H1 (cell line): Measurements from ENCODE around the gene FNDC10. TPM values are rescaled to one million over a fixed set of nuclear protein-coding genes. Genes with fewer than 3 reads are reported as not detected.

ENCODE experiments used
- CTCF ChIA-PET: fragments of 300-600 bp; sonication (Branson Sonifier 250); formaldehyde crosslinking; loops from one replicate; lab custom pipeline; 2021; ENCODE audit not compliant: partially characterized antibody; lab: Charles Lee
- POLR2A ChIA-PET: fragments of 300-600 bp; sonication (Branson Sonifier 250); formaldehyde crosslinking; loops from one replicate; lab custom pipeline; 2021; ENCODE audit warnings: inconsistent platforms; ENCODE audit not compliant: partially characterized antibody; lab: Charles Lee
- DNase-seq, 2 experiments: peaks; one replicate each; pipeline versions ENCODE4 v3.0.0 to v3.0.0-alpha.2; 2010 to 2022; ENCODE audit warnings: low spot score in 2 of 2, low read depth in 1 of 2, mixed read lengths in 1 of 2
- FAIRE-seq: peaks from 2 replicates; lab custom pipeline; 2011; peaks lifted over from hg19 to GRCh38; lab: Jason Lieb, UNC
- H2AFZ ChIP-seq: 2 replicates; pipeline ENCODE4 v1.8.1; 2012; ENCODE audit warnings: low read length, inconsistent platforms
- H2AK5ac ChIP-seq: 2 replicates; pipeline ENCODE4 v1.6.1; 2013; ENCODE audit warnings: low read depth, low read length
- H2BK120ac ChIP-seq: replicated peaks from 2 replicates; pipeline ENCODE3; 2013; ENCODE audit warnings: low read depth, low read length, inconsistent platforms
- H2BK12ac ChIP-seq: 2 replicates; pipeline ENCODE4 v1.6.1; 2013; ENCODE audit warnings: low read depth, low read length
- H2BK15ac ChIP-seq: 2 replicates; pipeline ENCODE4 v1.6.1; 2013; ENCODE audit warnings: low read length
- H2BK20ac ChIP-seq: 2 replicates; pipeline ENCODE4 v1.6.1; 2013; ENCODE audit warnings: low read length
- H2BK5ac ChIP-seq: 2 replicates; pipeline ENCODE4 v1.6.1; 2013; ENCODE audit warnings: low read depth, low read length
- H3K14ac ChIP-seq: 2 replicates; pipeline ENCODE4 v1.6.1; 2013; ENCODE audit warnings: inconsistent platforms; ENCODE audit not compliant: insufficient read length
- H3K18ac ChIP-seq: 2 replicates; pipeline ENCODE4 v1.6.1; 2013; ENCODE audit warnings: low read length; ENCODE audit errors: extremely low read depth
- H3K23ac ChIP-seq: 2 replicates; pipeline ENCODE4 v1.6.1; 2013; ENCODE audit warnings: inconsistent platforms; ENCODE audit not compliant: insufficient read length
- H3K23me2 ChIP-seq: 2 replicates; pipeline ENCODE4 v1.6.1; 2013; ENCODE audit warnings: low read depth, low read length
- H3K27ac ChIP-seq: 2 replicates; pipeline ENCODE4 v1.6.1; 2011; ENCODE audit warnings: low read depth, low read length, inconsistent platforms
- H3K27me3 ChIP-seq, 4 experiments: replicated peaks in 1 of 4; 1 replicate in 1 of 4; 2 replicates in 3 of 4; pipeline versions ENCODE4 v1.6.1 to v1.8.1; 2011 to 2013; ENCODE audit warnings: low read length in 3 of 4, mild to moderate bottlenecking in 3 of 4, inconsistent platforms in 2 of 4, mixed read lengths in 2 of 4, moderate library complexity in 1 of 4; ENCODE audit not compliant: control insufficient read depth in 3 of 4, insufficient read depth in 3 of 4; ENCODE audit errors: extremely low read depth in 1 of 4
- H3K36me3 ChIP-seq, 4 experiments: 2 replicates each; pipeline versions ENCODE4 v1.6.1 to v1.8.1; 2011 to 2013; ENCODE audit warnings: mild to moderate bottlenecking in 4 of 4, low read length in 3 of 4, moderate library complexity in 2 of 4, control low read depth in 1 of 4, inconsistent platforms in 1 of 4; ENCODE audit not compliant: insufficient read depth in 4 of 4, control insufficient read depth in 2 of 4
- H3K4ac ChIP-seq: replicated peaks from 2 replicates; pipeline ENCODE3; 2013; ENCODE audit warnings: low read length, low read depth, mixed read lengths, inconsistent platforms; ENCODE audit not compliant: insufficient read length
- H3K4me1 ChIP-seq, 4 experiments: replicated peaks in 1 of 4; 1 replicate in 1 of 4; 2 replicates in 3 of 4; pipeline versions ENCODE4 v1.6.1 to v1.8.1; 2011 to 2013; ENCODE audit warnings: low read length in 3 of 4, inconsistent platforms in 2 of 4, mixed read lengths in 1 of 4; ENCODE audit not compliant: insufficient read depth in 4 of 4, control insufficient read depth in 3 of 4
- H3K4me2 ChIP-seq, 2 experiments: 2 replicates each; pipeline versions ENCODE4 v1.6.1 to v1.8.1; 2011 to 2013; ENCODE audit warnings: low read depth in 2 of 2, low read length in 2 of 2, control low read depth in 1 of 2, inconsistent platforms in 1 of 2, mild to moderate bottlenecking in 1 of 2; ENCODE audit not compliant: insufficient read depth in 1 of 2
- H3K4me3 ChIP-seq, 4 experiments: fragments of 200-600, 300-600 bp in 1 of 4; sonication (generic), shearing (Covaris generic), sonication (Bioruptor Twin) in 1 of 4; 2 replicates each; pipeline versions ENCODE4 v1.5.1 to v1.8.1; 2011 to 2016; ENCODE audit warnings: low read length in 4 of 4, low read depth in 3 of 4, control low read depth in 2 of 4, inconsistent platforms in 2 of 4, mild to moderate bottlenecking in 2 of 4, mixed read lengths in 1 of 4, moderate library complexity in 1 of 4; ENCODE audit not compliant: insufficient read depth in 2 of 4; ENCODE audit errors: extremely low read depth in 1 of 4
- H3K56ac ChIP-seq: replicated peaks from 2 replicates; pipeline ENCODE3; 2013; ENCODE audit warnings: low read depth, mild to moderate bottlenecking, mixed read lengths, low read length, inconsistent platforms; ENCODE audit not compliant: insufficient read length
- H3K79me1 ChIP-seq: 2 replicates; pipeline ENCODE4 v1.6.1; 2013; ENCODE audit warnings: low read depth, low read length, control low read depth
- H3K79me2 ChIP-seq, 2 experiments: 2 replicates each; pipeline versions ENCODE4 v1.6.1 to v1.8.1; 2012 to 2013; ENCODE audit warnings: low read length in 2 of 2, mild to moderate bottlenecking in 2 of 2, inconsistent platforms in 1 of 2; ENCODE audit not compliant: insufficient read depth in 2 of 2, control insufficient read depth in 1 of 2
- H3K9ac ChIP-seq, 4 experiments: replicated peaks in 1 of 4; 1 replicate in 1 of 4; 2 replicates in 3 of 4; pipeline versions ENCODE4 v1.6.1 to v1.8.1; 2011 to 2013; ENCODE audit warnings: low read depth in 3 of 4, low read length in 3 of 4, control low read depth in 2 of 4, mild to moderate bottlenecking in 2 of 4, moderate library complexity in 2 of 4, inconsistent platforms in 1 of 4; ENCODE audit errors: extremely low read depth in 1 of 4
- H3K9me3 ChIP-seq, 2 experiments: 2 replicates each; pipeline versions ENCODE4 v1.6.1 to v1.8.1; 2012 to 2013; ENCODE audit warnings: mild to moderate bottlenecking in 2 of 2, moderate library complexity in 2 of 2, control low read depth in 1 of 2, inconsistent platforms in 1 of 2, low read depth in 1 of 2, low read length in 1 of 2, mixed read lengths in 1 of 2; ENCODE audit not compliant: insufficient read depth in 2 of 2
- H4K20me1 ChIP-seq, 2 experiments: replicated peaks in 1 of 2; 2 replicates each; pipeline versions ENCODE3 to v1.8.1; 2011 to 2013; ENCODE audit warnings: inconsistent platforms in 2 of 2, low read length in 2 of 2, mild to moderate bottlenecking in 1 of 2; ENCODE audit not compliant: insufficient read depth in 2 of 2, control insufficient read depth in 1 of 2
- H4K5ac ChIP-seq: 2 replicates; pipeline ENCODE4 v1.6.1; 2013; ENCODE audit warnings: low read length, low read depth, mixed read lengths, inconsistent platforms; ENCODE audit not compliant: insufficient read length
- H4K8ac ChIP-seq: 2 replicates; pipeline ENCODE4 v1.8.0; 2013; ENCODE audit warnings: mild to moderate bottlenecking, moderate library complexity, low read length, inconsistent platforms; ENCODE audit not compliant: insufficient read depth; ENCODE audit errors: extremely low read depth
- H4K91ac ChIP-seq: replicated peaks from 2 replicates; pipeline ENCODE3; 2013; ENCODE audit warnings: low read length, mixed read lengths, inconsistent platforms; ENCODE audit not compliant: insufficient read length
- CBX5 ChIP-seq: fragments of 300-800, 300-1000 bp; sonication (generic); IDR thresholded peaks from 2 replicates; pipeline ENCODE4 v1.7.1; 2016; ENCODE audit warnings: antibody characterized with exemption, low read length, low read depth
- E2F6 ChIP-seq: IDR thresholded peaks from 2 replicates; pipeline ENCODE4 v1.6.1; 2012; ENCODE audit warnings: inconsistent platforms
- EZH2 ChIP-seq: fragments of 200-600 bp; sonication (generic); IDR thresholded peaks from 2 replicates; pipeline ENCODE4 v1.7.1; 2012; ENCODE audit warnings: low read depth, mild to moderate bottlenecking, moderate library complexity, low read length, inconsistent platforms; ENCODE audit not compliant: severe bottlenecking
- GTF2F1 ChIP-seq: IDR thresholded peaks from 2 replicates; pipeline ENCODE4 v1.6.1; 2012; ENCODE audit warnings: low read depth, low read length, improper control_type of control experiment, borderline replicate concordance
- JUN ChIP-seq: IDR thresholded peaks from 2 replicates; pipeline ENCODE4 v1.6.1; 2011; ENCODE audit warnings: low read depth, mild to moderate bottlenecking, improper control_type of control experiment, low read length
- KDM5A ChIP-seq: fragments of 200-600 bp; IDR thresholded peaks from 2 replicates; pipeline ENCODE4 v1.7.1; 2012; ENCODE audit warnings: mild to moderate bottlenecking, low read length, inconsistent platforms, mixed read lengths
- MAFK ChIP-seq: IDR thresholded peaks from 2 replicates; pipeline ENCODE4 v1.6.1; 2012; ENCODE audit warnings: low read depth, mild to moderate bottlenecking, improper control_type of control experiment, low read length
- SIRT6 ChIP-seq: IDR thresholded peaks from one replicate; pipeline ENCODE4 v1.7.1; 2012; ENCODE audit warnings: low read length, inconsistent platforms
- SP2 ChIP-seq: IDR thresholded peaks from 2 replicates; pipeline ENCODE4 v1.6.1; 2012; ENCODE audit warnings: mild to moderate bottlenecking, low read length, inconsistent platforms
- TBP ChIP-seq: IDR thresholded peaks from 2 replicates; pipeline ENCODE4 v1.6.1; 2011; ENCODE audit warnings: low read depth, low read length, improper control_type of control experiment
- ZNF274 ChIP-seq: IDR thresholded peaks from 2 replicates; pipeline ENCODE4 v1.7.0; 2012; ENCODE audit warnings: low read length, borderline replicate concordance; ENCODE audit errors: extremely low read depth
- WGBS, 2 experiments: shearing (Covaris generic) in 1 of 2; methylation state at CpG; one replicate each; pipeline versions ENCODE4 v1.1.6 to v1.1.7; 2013 to 2015; ENCODE audit warnings: low lambda C conversion rate in 2 of 2, mixed read lengths in 2 of 2, inconsistent platforms in 1 of 2, low coverage in 1 of 2, missing lambda C conversion rate in 1 of 2; ENCODE audit not compliant: insufficient replicate concordance in 2 of 2, insufficient coverage in 1 of 2, insufficient read length in 1 of 2; ENCODE audit errors: extremely low coverage in 1 of 2, missing lambda C conversion rate in 1 of 2; 5-methylcytosine and 5-hydroxymethylcytosine counted together
- polyA plus RNA-seq, 7 experiments: library from polyadenylated mRNA; depleted of rRNA in 3 of 7; stranded (reverse) in 5 of 7; unstranded in 2 of 7; fragments of >200 nt in 5 of 7; fragments of 200-250 nt in 2 of 7; gene quantifications; 1 replicate in 5 of 7; 2 replicates in 1 of 7; 4 replicates in 1 of 7; pipeline versions ENCODE4 v1.2.1 to v1.2.3, GENCODE V29; 2011 to 2013; ENCODE audit warnings: missing spikeins in 2 of 7, mixed read lengths in 2 of 7
- total RNA-seq: library from RNA; stranded (reverse); fragmentation: NEBNext Ultra II Directional; extraction: Animal tissue kit (Norgen Biotek cat#: 25700); gene quantifications from 2 replicates; pipeline ENCODE4 v1.2.1, GENCODE V29; 2021

FNDC10 gene
- total and polyA plus RNA-seq, 2 of the 8 experiments (the other 6 are each of a cell fraction or from before 2014, with no cell fraction given): 19.0 to 21.8 TPM

GRCh38 chr1:1624443-1625403 lies 24.8 kb upstream of the FNDC10 start:
- WGBS, 2 experiments: 88% methylated on average over 30 of the region's 38 CpGs; no CpG with 5 or more reads in 1 of the 2 experiments
- no peak overlapping the region for H4K8ac ChIP-seq
- no peak overlapping the region for H2AK5ac ChIP-seq
- H3K14ac ChIP-seq: no peak overlapping the region
- no peak overlapping the region for H3K27ac ChIP-seq
- peaks cover 6% of the 10 kb centered on the region; the same call in 1 of the 2 replicates for H3K23me2 ChIP-seq
- no peak overlapping the region for H3K9ac ChIP-seq
- H3K27me3 ChIP-seq: peaks cover 0 to 2% (median under 1%) of the 10 kb centered on the region in 4 experiments; a peak in 3 of 7 replicates
- H3K4me3 ChIP-seq: no peak overlapping the region
- no peak overlapping the region for H3K4me2 ChIP-seq
- no peak overlapping the region for H3K4ac ChIP-seq
- no peak overlapping the region for H2BK15ac ChIP-seq
- H2BK120ac ChIP-seq: no peak overlapping the region
- H2BK20ac ChIP-seq: no peak overlapping the region
- no peak for FAIRE-seq
- H3K79me1 ChIP-seq: no peaks in the 10 kb centered on the region; the same call in none of the 2 replicates
- H3K18ac ChIP-seq: no peak overlapping the region
- H3K36me3 ChIP-seq: no peaks in the 10 kb centered on the region
- H2AFZ ChIP-seq: no peak overlapping the region
- no peaks in the 10 kb centered on the region for H3K9me3 ChIP-seq
- H3K4me1 ChIP-seq: peaks cover 0 to 6% (median 2%) of the 10 kb centered on the region in 4 experiments; a peak in 4 of 7 replicates
- no peak overlapping the region for H2BK12ac ChIP-seq
- no peak overlapping the region for H2BK5ac ChIP-seq
- H4K5ac ChIP-seq: no peak overlapping the region
- DNase-seq: peak in 1 of 2 experiments; percentile 49
- H3K23ac ChIP-seq: no peak overlapping the region
- no peaks in the 10 kb centered on the region for H3K79me2 ChIP-seq
- CTCF ChIA-PET: interaction anchor here (0.6 to 1.0 kb wide), 2 partner anchors 27 to 50 kb away, joined by 3 to 4 read pairs; no protein-coding TSS in a partner anchor
- H4K20me1 ChIP-seq: peaks cover 0 to 16% of the 10 kb centered on the region in 2 experiments
- POLR2A ChIA-PET: interaction anchor here (1.7 kb wide), 1 partner anchor 9 kb away, joined by 4 read pairs; the partner anchor contains the start of gene MIB2
- no peak overlapping the region for H3K56ac ChIP-seq
- H4K91ac ChIP-seq: no peak overlapping the region
- TF ChIP-seq E2F6 (no peak), GTF2F1 (no peak), KDM5A (no peak), SIRT6 (no peak), ZNF274 (no peak), SP2 (no peak), EZH2 (no peak), TBP (no peak), MAFK (no peak), CBX5 (no peak), JUN (no peak)
